Activated naive CD8-positive, alpha-beta T cell treated with anti-CD3 and anti-CD28 coated beads, Interleukin-2, amount 50 U/mL, for 16 hours (primary cell): Measurements from ENCODE around the gene STAG3.
"Not testable (repeated sequence)": the region's sequence is repeated elsewhere in the genome, so short reads cannot be mapped to it uniquely, and the experiment has no call there.

Experiments
- DNase-seq: peaks from one replicate; pipeline ENCODE4 v3.0.0-alpha.2; 2020; ENCODE audit warnings: low read depth, low spot score

Gene STAG3

GRCh38 chr7:100246865-100247137 lies 69.1 kb downstream of the STAG3 start:
- DNase-seq, result not testable (repeated sequence)

GRCh38 chr7:100247152-100247757 lies 69.5 kb downstream of the STAG3 start:
- DNase-seq, result no peak

GRCh38 chr7:100248483-100248882 lies 70.8 kb downstream of the STAG3 start:
- no peak for DNase-seq

- no peak for DNase-seq
Measured at GRCh38 chr7:100257017-100257416, 79.3 kb downstream of the STAG3 start.

- DNase-seq, result not testable (repeated sequence)
Measured at GRCh38 chr7:100259984-100260383, 82.3 kb downstream of the STAG3 start.

GRCh38 chr7:100262896-100263295 lies 85.2 kb downstream of the STAG3 start:
- DNase-seq, result not testable (repeated sequence)
